ENCODE data around the gene NOL8.

NOL8 gene

GRCh38 chr9:92276331-92277032, 48.7 kb downstream of the NOL8 start:
- Histone ChIP-seq H3K36me3 (ENCODE audit: control insufficient read depth in 1 of 2, insufficient read depth in 2 of 2, low read length in 2 of 2) (peaks cover 59 to 87% of the 10 kb centered on the region in 2 donors), H3K4me1 (ENCODE audit: control insufficient read depth in 1 of 2, insufficient read depth in 2 of 2, low read length in 2 of 2) (no peaks in the 10 kb centered on the region), H3K27me3 (ENCODE audit: control insufficient read depth in 1 of 2, insufficient read depth in 2 of 2, low read length in 2 of 2) (no peaks in the 10 kb centered on the region), H3K9me3 (ENCODE audit: control insufficient read depth in 1 of 2, low read length in 2 of 2) (no peaks in the 10 kb centered on the region), H3K27ac (ENCODE audit: low read depth, low read length) (no peak overlapping the region), H3K4me3 (ENCODE audit: low read depth in 1 of 2, low read length in 2 of 2) (no peak overlapping the region), H3K9ac (ENCODE audit: low read depth in 1 of 2, low read length in 2 of 2) (no peak overlapping the region)

- Histone ChIP-seq H3K9ac (ENCODE audit: low read depth in 1 of 2, low read length in 2 of 2) (no peak overlapping the region), H3K27ac (ENCODE audit: low read depth, low read length) (no peak overlapping the region), H3K36me3 (ENCODE audit: control insufficient read depth in 1 of 2, insufficient read depth in 2 of 2, low read length in 2 of 2) (peaks cover 67 to 91% of the 10 kb centered on the region in 2 donors), H3K27me3 (ENCODE audit: control insufficient read depth in 1 of 2, insufficient read depth in 2 of 2, low read length in 2 of 2) (no peaks in the 10 kb centered on the region), H3K4me3 (ENCODE audit: low read depth in 1 of 2, low read length in 2 of 2) (no peak overlapping the region), H3K9me3 (ENCODE audit: control insufficient read depth in 1 of 2, low read length in 2 of 2) (no peaks in the 10 kb centered on the region), H3K4me1 (ENCODE audit: control insufficient read depth in 1 of 2, insufficient read depth in 2 of 2, low read length in 2 of 2) (no peaks in the 10 kb centered on the region)
Measured at GRCh38 chr9:92275541-92275940, 49.6 kb downstream of the NOL8 start.

DNA sequence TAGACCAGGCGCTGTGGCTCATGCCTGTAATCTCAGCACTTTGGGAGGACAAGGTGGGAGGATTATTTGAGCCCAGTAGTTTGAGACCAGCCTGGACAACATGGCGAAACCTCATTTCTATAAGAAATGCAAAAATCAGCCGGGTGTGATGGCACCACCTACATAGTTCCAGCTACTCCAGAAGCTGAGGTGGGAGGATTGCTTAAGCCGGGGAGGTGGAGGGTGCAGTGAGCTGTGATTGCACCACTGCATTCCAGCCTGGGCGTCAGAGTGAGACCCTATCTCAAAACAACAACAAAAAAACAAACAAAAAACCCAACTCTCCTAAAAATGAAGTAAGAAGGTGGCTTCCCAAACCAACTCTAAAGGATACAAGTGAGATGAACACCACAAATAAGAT, 54.6 kb downstream of the NOL8 start:
- H3K36me3 ChIP-seq (ENCODE audit: control insufficient read depth in 1 of 2, insufficient read depth in 2 of 2, low read length in 2 of 2), result peaks cover 62 to 91% of the 10 kb centered on the region in 2 donors
- no peak overlapping the region for H3K4me3 ChIP-seq (ENCODE audit: low read depth in 1 of 2, low read length in 2 of 2)
- H3K9me3 ChIP-seq (ENCODE audit: control insufficient read depth in 1 of 2, low read length in 2 of 2), result no peaks in the 10 kb centered on the region
- no peak overlapping the region for H3K9ac ChIP-seq (ENCODE audit: low read depth in 1 of 2, low read length in 2 of 2)
- H3K27me3 ChIP-seq (ENCODE audit: control insufficient read depth in 1 of 2, insufficient read depth in 2 of 2, low read length in 2 of 2), result no peaks in the 10 kb centered on the region
- no peaks in the 10 kb centered on the region for H3K4me1 ChIP-seq (ENCODE audit: control insufficient read depth in 1 of 2, insufficient read depth in 2 of 2, low read length in 2 of 2)
- H3K27ac ChIP-seq (ENCODE audit: low read depth, low read length), result no peak overlapping the region

GRCh38 chr9:92266486-92266885, 58.7 kb downstream of the NOL8 start:
- no peaks in the 10 kb centered on the region for H3K27me3 ChIP-seq (ENCODE audit: control insufficient read depth in 1 of 2, insufficient read depth in 2 of 2, low read length in 2 of 2)
- peaks cover 56 to 98% of the 10 kb centered on the region in 2 donors for H3K36me3 ChIP-seq (ENCODE audit: control insufficient read depth in 1 of 2, insufficient read depth in 2 of 2, low read length in 2 of 2)
- H3K4me1 ChIP-seq (ENCODE audit: control insufficient read depth in 1 of 2, insufficient read depth in 2 of 2, low read length in 2 of 2), result no peaks in the 10 kb centered on the region
- H3K9ac ChIP-seq (ENCODE audit: low read depth in 1 of 2, low read length in 2 of 2), result no peak overlapping the region
- no peaks in the 10 kb centered on the region for H3K9me3 ChIP-seq (ENCODE audit: control insufficient read depth in 1 of 2, low read length in 2 of 2)
- H3K27ac ChIP-seq (ENCODE audit: low read depth, low read length), result no peak overlapping the region
- no peak overlapping the region for H3K4me3 ChIP-seq (ENCODE audit: low read depth in 1 of 2, low read length in 2 of 2)

DNA sequence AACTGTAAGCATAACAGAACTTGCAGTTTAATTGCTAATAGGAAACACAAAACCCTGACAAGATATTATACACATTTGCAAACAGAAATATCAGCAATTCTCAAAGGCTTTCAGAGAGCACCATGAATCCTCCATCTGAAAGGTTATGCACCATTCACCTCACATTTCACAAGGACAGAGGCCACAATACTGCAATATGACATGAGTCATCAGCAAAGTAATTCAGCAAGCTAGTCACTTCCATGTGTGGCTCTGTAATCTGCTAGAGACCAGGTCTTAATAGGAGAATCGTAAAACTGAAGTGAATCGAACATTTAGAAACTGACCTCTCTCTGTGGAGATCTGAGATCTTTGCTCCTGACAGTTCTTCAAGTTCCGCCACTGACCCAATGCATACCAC, 60.0 kb downstream of the NOL8 start:
- Histone ChIP-seq H3K9me3 (ENCODE audit: control insufficient read depth in 1 of 2, low read length in 2 of 2) (no peaks in the 10 kb centered on the region), H3K27me3 (ENCODE audit: control insufficient read depth in 1 of 2, insufficient read depth in 2 of 2, low read length in 2 of 2) (no peaks in the 10 kb centered on the region), H3K4me3 (ENCODE audit: low read depth in 1 of 2, low read length in 2 of 2) (no peak overlapping the region), H3K27ac (ENCODE audit: low read depth, low read length) (no peak overlapping the region), H3K9ac (ENCODE audit: low read depth in 1 of 2, low read length in 2 of 2) (no peak overlapping the region), H3K4me1 (ENCODE audit: control insufficient read depth in 1 of 2, insufficient read depth in 2 of 2, low read length in 2 of 2) (no peaks in the 10 kb centered on the region), H3K36me3 (ENCODE audit: control insufficient read depth in 1 of 2, insufficient read depth in 2 of 2, low read length in 2 of 2) (peaks cover 48 to 96% of the 10 kb centered on the region in 2 donors)

- no peak overlapping the region for H3K27ac ChIP-seq (ENCODE audit: low read depth, low read length)
- no peaks in the 10 kb centered on the region for H3K4me1 ChIP-seq (ENCODE audit: control insufficient read depth in 1 of 2, insufficient read depth in 2 of 2, low read length in 2 of 2)
- peaks cover 52 to 96% of the 10 kb centered on the region in 2 donors for H3K36me3 ChIP-seq (ENCODE audit: control insufficient read depth in 1 of 2, insufficient read depth in 2 of 2, low read length in 2 of 2)
- no peak overlapping the region for H3K9ac ChIP-seq (ENCODE audit: low read depth in 1 of 2, low read length in 2 of 2)
- H3K4me3 ChIP-seq (ENCODE audit: low read depth in 1 of 2, low read length in 2 of 2), result no peak overlapping the region
- H3K27me3 ChIP-seq (ENCODE audit: control insufficient read depth in 1 of 2, insufficient read depth in 2 of 2, low read length in 2 of 2), result no peaks in the 10 kb centered on the region
- H3K9me3 ChIP-seq (ENCODE audit: control insufficient read depth in 1 of 2, low read length in 2 of 2), result no peaks in the 10 kb centered on the region
Measured at GRCh38 chr9:92263131-92263530, 62.0 kb downstream of the NOL8 start.

GRCh38 chr9:92257327-92257726, 67.8 kb downstream of the NOL8 start:
- Histone ChIP-seq H3K36me3 (ENCODE audit: control insufficient read depth in 1 of 2, insufficient read depth in 2 of 2, low read length in 2 of 2) (peaks cover 44 to 93% of the 10 kb centered on the region in 2 donors), H3K27ac (ENCODE audit: low read depth, low read length) (no peak overlapping the region), H3K4me3 (ENCODE audit: low read depth in 1 of 2, low read length in 2 of 2) (no peak overlapping the region)

DNA sequence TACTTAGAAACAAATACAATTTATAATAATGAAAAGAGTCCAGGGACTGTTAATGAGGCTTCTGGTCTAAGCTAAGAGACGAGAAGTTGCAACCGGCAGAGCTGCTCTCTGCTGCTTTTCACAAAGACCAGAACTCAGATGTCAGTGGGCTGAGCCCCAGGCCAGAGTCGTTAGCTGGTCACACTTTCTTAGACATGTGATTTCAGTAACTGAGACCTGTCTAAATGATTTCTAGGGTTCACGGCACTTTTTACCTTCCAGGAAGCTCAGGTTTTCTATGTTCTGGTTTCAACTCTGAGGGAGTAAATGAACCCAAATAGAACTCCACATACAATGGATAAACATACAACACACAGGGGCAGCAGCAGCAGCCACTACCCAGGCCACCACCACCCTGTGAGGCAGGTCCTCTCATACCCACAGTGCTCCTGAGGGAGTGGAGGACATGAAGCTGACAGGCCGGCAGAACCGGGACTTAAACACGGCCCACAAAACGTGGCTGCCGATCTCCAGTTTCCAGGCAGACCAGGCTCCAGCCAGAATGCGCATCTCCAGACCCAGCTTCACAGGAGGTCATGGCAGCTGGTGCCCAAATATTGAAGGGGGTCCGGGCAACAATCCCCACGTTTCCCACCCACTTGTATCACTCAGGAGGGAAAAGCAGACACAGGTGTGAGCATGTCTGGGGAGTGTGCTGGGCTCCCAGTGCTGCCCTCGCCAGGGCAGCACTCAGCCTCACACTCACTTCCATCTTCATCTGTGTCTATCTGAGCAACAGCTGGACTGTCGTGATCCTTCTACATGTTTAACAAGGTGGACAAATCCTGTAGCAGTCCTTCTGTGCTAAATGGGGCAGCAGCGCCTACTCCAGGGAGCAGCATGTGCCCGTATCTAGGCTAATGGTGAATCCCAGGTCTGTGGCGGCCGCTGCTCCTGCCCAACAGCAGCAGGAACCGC, 70.5 kb downstream of the NOL8 start:
- Histone ChIP-seq H3K4me3 (ENCODE audit: low read depth in 1 of 2, low read length in 2 of 2) (no peak overlapping the region), H3K27me3 (ENCODE audit: control insufficient read depth in 1 of 2, insufficient read depth in 2 of 2, low read length in 2 of 2) (no peaks in the 10 kb centered on the region), H3K36me3 (ENCODE audit: control insufficient read depth in 1 of 2, insufficient read depth in 2 of 2, low read length in 2 of 2) (peaks cover 58 to 95% of the 10 kb centered on the region in 2 donors), H3K9me3 (ENCODE audit: control insufficient read depth in 1 of 2, low read length in 2 of 2) (no peaks in the 10 kb centered on the region), H3K9ac (ENCODE audit: low read depth in 1 of 2, low read length in 2 of 2) (no peak overlapping the region), H3K4me1 (ENCODE audit: control insufficient read depth in 1 of 2, insufficient read depth in 2 of 2, low read length in 2 of 2) (no peaks in the 10 kb centered on the region), H3K27ac (ENCODE audit: low read depth, low read length) (no peak overlapping the region)

More at GRCh38 chr9:92257327-92257726, 67.8 kb downstream of the NOL8 start:
- Histone ChIP-seq H3K9me3 (ENCODE audit: control insufficient read depth in 1 of 2, low read length in 2 of 2) (no peaks in the 10 kb centered on the region), H3K27me3 (ENCODE audit: control insufficient read depth in 1 of 2, insufficient read depth in 2 of 2, low read length in 2 of 2) (no peaks in the 10 kb centered on the region), H3K9ac (ENCODE audit: low read depth in 1 of 2, low read length in 2 of 2) (no peak overlapping the region), H3K4me1 (ENCODE audit: control insufficient read depth in 1 of 2, insufficient read depth in 2 of 2, low read length in 2 of 2) (no peaks in the 10 kb centered on the region)

DNA sequence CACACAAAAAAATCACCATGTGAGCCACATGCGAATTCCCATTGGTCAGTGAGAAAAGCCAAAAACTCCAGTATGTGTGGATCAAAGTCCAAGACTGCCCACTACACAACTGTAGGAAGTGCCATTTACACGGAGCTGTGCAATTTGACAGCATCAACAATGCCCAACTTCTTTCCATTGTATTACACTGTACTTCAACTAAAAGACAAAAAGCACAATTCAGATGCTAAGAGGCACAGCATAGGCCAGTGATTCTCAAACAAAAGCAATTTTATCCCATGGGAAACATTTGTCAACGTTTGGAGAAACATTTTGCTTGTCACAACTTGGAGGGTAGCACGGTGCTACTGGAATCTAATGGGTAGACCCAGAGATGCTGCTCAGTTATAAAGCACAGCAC, 71.5 kb downstream of the NOL8 start:
- H3K4me1 ChIP-seq (ENCODE audit: control insufficient read depth in 1 of 2, insufficient read depth in 2 of 2, low read length in 2 of 2), result no peaks in the 10 kb centered on the region
- H3K36me3 ChIP-seq (ENCODE audit: control insufficient read depth in 1 of 2, insufficient read depth in 2 of 2, low read length in 2 of 2), result peaks cover 50 to 94% of the 10 kb centered on the region in 2 donors
- H3K9me3 ChIP-seq (ENCODE audit: control insufficient read depth in 1 of 2, low read length in 2 of 2), result no peaks in the 10 kb centered on the region
- no peak overlapping the region for H3K4me3 ChIP-seq (ENCODE audit: low read depth in 1 of 2, low read length in 2 of 2)
- no peak overlapping the region for H3K9ac ChIP-seq (ENCODE audit: low read depth in 1 of 2, low read length in 2 of 2)
- H3K27me3 ChIP-seq (ENCODE audit: control insufficient read depth in 1 of 2, insufficient read depth in 2 of 2, low read length in 2 of 2), result no peaks in the 10 kb centered on the region
- H3K27ac ChIP-seq (ENCODE audit: low read depth, low read length), result no peak overlapping the region

GRCh38 chr9:92247981-92248380, 77.2 kb downstream of the NOL8 start:
- no peaks in the 10 kb centered on the region for H3K27me3 ChIP-seq (ENCODE audit: control insufficient read depth in 1 of 2, insufficient read depth in 2 of 2, low read length in 2 of 2)
- no peaks in the 10 kb centered on the region for H3K9me3 ChIP-seq (ENCODE audit: control insufficient read depth in 1 of 2, low read length in 2 of 2)
- no peak overlapping the region for H3K4me3 ChIP-seq (ENCODE audit: low read depth in 1 of 2, low read length in 2 of 2)
- H3K4me1 ChIP-seq (ENCODE audit: control insufficient read depth in 1 of 2, insufficient read depth in 2 of 2, low read length in 2 of 2), result peaks cover 0 to 3% of the 10 kb centered on the region in 2 donors
- H3K36me3 ChIP-seq (ENCODE audit: control insufficient read depth in 1 of 2, insufficient read depth in 2 of 2, low read length in 2 of 2), result peaks cover 56 to 94% of the 10 kb centered on the region in 2 donors
- H3K9ac ChIP-seq (ENCODE audit: low read depth in 1 of 2, low read length in 2 of 2), result no peak overlapping the region
- no peak overlapping the region for H3K27ac ChIP-seq (ENCODE audit: low read depth, low read length)
